M059J (cell line): Measurements from ENCODE around the gene PLCH2. TPM values are rescaled to one million over a fixed set of nuclear protein-coding genes. Genes with fewer than 3 reads are reported as not detected.
"Not testable (repeated sequence)": the region's sequence is repeated elsewhere in the genome, so short reads cannot be mapped to it uniquely, and the experiment has no call there.

ENCODE experiments used
- DNase-seq: peaks from one replicate; pipeline ENCODE4 v3.0.0-alpha.2; 2012; ENCODE audit warnings: low read depth
- total RNA-seq: library from RNA; depleted of rRNA; stranded (reverse); fragments of >200 nt; shearing (Covaris generic); gene quantifications from 2 replicates; pipeline ENCODE4 v1.2.3, GENCODE V29; 2014; rRNA removed

PLCH2 gene
- total RNA-seq, 1 experiment from 2014 or later = not detected

GRCh38 chr1:2545754-2546514, 69.8 kb downstream of the PLCH2 start:
- peak; percentile 70 for DNase-seq

- DNase-seq = peak; percentile 75
These were observed 70.6 kb downstream of the PLCH2 start for GRCh38 chr1:2546515-2547209.

- DNase-seq = no peak
These were observed 71.3 kb downstream of the PLCH2 start for GRCh38 chr1:2547210-2548067.

- DNase-seq = peak; percentile 70
These were observed 72.0 kb downstream of the PLCH2 start for GRCh38 chr1:2548068-2548589.

GRCh38 chr1:2549367-2550029, 73.4 kb downstream of the PLCH2 start:
- DNase-seq = not testable (repeated sequence)

GRCh38 chr1:2550309-2550861, 74.3 kb downstream of the PLCH2 start:
- DNase-seq = not testable (repeated sequence)

GRCh38 chr1:2551544-2551943, 75.5 kb downstream of the PLCH2 start:
- DNase-seq = not testable (repeated sequence)

- no peak for DNase-seq
These were observed 76.1 kb downstream of the PLCH2 start for GRCh38 chr1:2552189-2552588.

- DNase-seq = not testable (repeated sequence)
These were observed 77.0 kb downstream of the PLCH2 start for GRCh38 chr1:2553076-2553475.

GRCh38 chr1:2553871-2554620, 78.0 kb downstream of the PLCH2 start:
- DNase-seq = no peak

- DNase-seq = no peak
These were observed 78.7 kb downstream of the PLCH2 start for GRCh38 chr1:2554621-2555387.

Other genes starting within 250 kb of the PLCH2 start
- gene SKI, start 248.0 kb upstream of the PLCH2 start, total RNA-seq = 3.5 and 13.8 TPM in 2 replicates
- 6.7 and 11.0 TPM in 2 replicates for gene MORN1, start 84.7 kb upstream of the PLCH2 start, total RNA-seq
- gene RER1, start 84.4 kb upstream of the PLCH2 start, total RNA-seq = 135 and 233 TPM in 2 replicates
- gene PEX10, start 63.7 kb upstream of the PLCH2 start, total RNA-seq = 18.8 and 31.2 TPM in 2 replicates
- 9.0 and 18.0 TPM in 2 replicates for gene PANK4, start 50.3 kb downstream of the PLCH2 start, total RNA-seq
- gene HES5, start 54.0 kb downstream of the PLCH2 start, total RNA-seq = 1.6 TPM in 1 of 2 replicates, not detected in the other
- gene TNFRSF14, start 80.1 kb downstream of the PLCH2 start, total RNA-seq = 4.6 and 13.9 TPM in 2 replicates
- 12.9 and 17.2 TPM in 2 replicates for gene PRXL2B, start 110.5 kb downstream of the PLCH2 start, total RNA-seq
- not detected in 2 replicates for gene MMEL1, start 156.7 kb downstream of the PLCH2 start, total RNA-seq